HCT116 (cell line): Measurements from ENCODE around the gene PTS. TPM values are rescaled to one million over a fixed set of nuclear protein-coding genes. Genes with fewer than 3 reads are reported as not detected.

ENCODE experiments used
- ATAC-seq: fragments of 200-7000 bp; cut with Tn5 transposase; 2 replicates; pipeline ENCODE4 v1.9.1; 2020; ENCODE audit warnings: mild to moderate bottlenecking, moderate library complexity
- BruUV-seq: library from RNA; stranded (reverse); fragments of 400-500 nt; replicated peaks from 2 replicates; lab custom pipeline; 2021; lab: Mats Ljungman, UMichigan
- CTCF ChIA-PET: fragments of 300-600 bp; sonication (Branson Sonifier 250); formaldehyde crosslinking; loops from one replicate; lab custom pipeline; 2021; ENCODE audit warnings: antibody characterized with exemption; lab: Charles Lee
- POLR2A ChIA-PET: fragments of 300-600, 350-600 bp; sonication (Branson Sonifier 250); formaldehyde crosslinking; loops from one replicate; lab custom pipeline; 2021; ENCODE audit warnings: antibody characterized with exemption; lab: Charles Lee
- RAD21 ChIA-PET, 2 experiments: fragments of 300-600 bp; sonication (Branson Sonifier 250); formaldehyde crosslinking; loops; one replicate each; lab custom pipeline; 2023; ENCODE audit warnings: low total read pairs in 2 of 2; ENCODE audit not compliant: uncharacterized antibody in 2 of 2, unreplicated experiment in 2 of 2, low non-redundant PET in 1 of 2; lab: Charles Lee
- DNase-seq: peaks from one replicate; pipeline ENCODE4 v3.0.0-alpha.2; 2010; ENCODE audit warnings: low read depth, low spot score
- H2AFZ ChIP-seq: fragments of 200-600 bp; shearing (Covaris generic), sonication (generic); 2 replicates; pipeline ENCODE4 v1.6.1; 2017; ENCODE audit warnings: low read depth, mixed run types, mixed read lengths, antibody characterized with exemption, low read length; ENCODE audit not compliant: poor library complexity, severe bottlenecking
- H3K27ac ChIP-seq: 2 replicates; pipeline ENCODE4 v1.5.1; 2012; ENCODE audit warnings: low read depth, low read length
- H3K27me3 ChIP-seq: fragments of 200-600 bp; sonication (generic); 2 replicates; pipeline ENCODE4 v1.6.1; 2016; ENCODE audit warnings: mixed run types, low read length, mixed read lengths; ENCODE audit not compliant: insufficient read depth
- H3K36me3 ChIP-seq, 2 experiments: fragments of 200-500 bp in 1 of 2; fragments of 200-600 bp in 1 of 2; sonication (Bioruptor generic) in 1 of 2; sonication (generic) in 1 of 2; 2 replicates each; pipeline versions ENCODE4 v1.5.1 to v1.6.1; 2014 to 2016; ENCODE audit warnings: low read length in 2 of 2, inconsistent platforms in 1 of 2, mixed read lengths in 1 of 2, mixed run types in 1 of 2; ENCODE audit not compliant: insufficient read depth in 2 of 2, control insufficient read depth in 1 of 2
- H3K4me1 ChIP-seq, 2 experiments: fragments of 200-600 bp in 1 of 2; sonication (generic) in 1 of 2; 2 replicates each; pipeline versions ENCODE4 v1.5.1 to v1.6.1; 2012 to 2017; ENCODE audit warnings: low read length in 2 of 2, inconsistent platforms in 1 of 2, mild to moderate bottlenecking in 1 of 2, mixed read lengths in 1 of 2, mixed run types in 1 of 2, moderate library complexity in 1 of 2; ENCODE audit not compliant: insufficient read depth in 2 of 2, control insufficient read depth in 1 of 2
- H3K4me2 ChIP-seq: fragments of 200-600 bp; sonication (generic); 2 replicates; pipeline ENCODE4 v1.6.1; 2017; ENCODE audit warnings: mixed run types, low read length, mixed read lengths
- H3K4me3 ChIP-seq, 2 experiments: fragments of 200-600 bp in 1 of 2; sonication (generic) in 1 of 2; replicated peaks in 1 of 2; 2 replicates each; pipeline ENCODE4 v1.5.1; 2011 to 2016; ENCODE audit warnings: low read length in 2 of 2, control low read depth in 1 of 2, low read depth in 1 of 2, mild to moderate bottlenecking in 1 of 2, mixed read lengths in 1 of 2, mixed run types in 1 of 2
- H3K79me2 ChIP-seq: fragments of 200-600 bp; sonication (generic); 2 replicates; pipeline ENCODE4 v1.6.1; 2017; ENCODE audit warnings: mild to moderate bottlenecking, mixed run types, low read length, moderate library complexity, mixed read lengths; ENCODE audit not compliant: insufficient read depth
- H3K9ac ChIP-seq: fragments of 200-600 bp; sonication (generic); 2 replicates; pipeline ENCODE4 v1.6.1; 2016; ENCODE audit warnings: low read length, mixed read lengths
- H3K9me2 ChIP-seq: fragments of 200-600 bp; sonication (generic), shearing (Covaris generic); 2 replicates; pipeline ENCODE4 v1.6.1; 2017; ENCODE audit warnings: mixed run types, mild to moderate bottlenecking, moderate library complexity; ENCODE audit not compliant: insufficient read depth
- H3K9me3 ChIP-seq, 2 experiments: fragments of 200-500 bp in 1 of 2; fragments of 200-600 bp in 1 of 2; sonication (Bioruptor generic) in 1 of 2; sonication (generic) in 1 of 2; 2 replicates each; pipeline ENCODE4 v1.6.1; 2014 to 2017; ENCODE audit warnings: low read length in 2 of 2, mixed read lengths in 2 of 2, inconsistent platforms in 1 of 2, low read depth in 1 of 2, mild to moderate bottlenecking in 1 of 2, mixed run types in 1 of 2, moderate library complexity in 1 of 2; ENCODE audit not compliant: control insufficient read depth in 1 of 2, insufficient read depth in 1 of 2
- H4K20me1 ChIP-seq: fragments of 200-600 bp; sonication (generic), shearing (Covaris generic); 2 replicates; pipeline ENCODE4 v1.6.1; 2017; ENCODE audit warnings: mixed run types, mild to moderate bottlenecking, moderate library complexity; ENCODE audit not compliant: insufficient read depth
- CBX3 ChIP-seq: IDR thresholded peaks from 2 replicates; pipeline ENCODE4 v1.6.1; 2012; ENCODE audit warnings: low read depth
- CEBPB ChIP-seq: IDR thresholded peaks from 2 replicates; pipeline ENCODE4 v1.6.1; 2012; ENCODE audit warnings: low read depth
- EGR1 ChIP-seq: IDR thresholded peaks from 2 replicates; pipeline ENCODE4 v1.6.1; 2012; ENCODE audit warnings: low read depth
- ELF1 ChIP-seq: IDR thresholded peaks from 2 replicates; pipeline ENCODE4 v1.6.1; 2012; ENCODE audit warnings: low read depth, borderline replicate concordance
- FOSL1 ChIP-seq: IDR thresholded peaks from 2 replicates; pipeline ENCODE4 v1.6.1; 2012; ENCODE audit warnings: low read depth
- JUND ChIP-seq: IDR thresholded peaks from 2 replicates; pipeline ENCODE4 v1.6.1; 2012
- POLR2A ChIP-seq: IDR thresholded peaks from 2 replicates; pipeline ENCODE4 v1.7.0; 2011; ENCODE audit warnings: borderline replicate concordance; ENCODE audit not compliant: insufficient read depth, insufficient read length; ENCODE audit errors: extremely low read depth
- POLR2AphosphoS5 ChIP-seq: IDR thresholded peaks from 2 replicates; pipeline ENCODE4 v1.6.1; 2011; ENCODE audit warnings: mild to moderate bottlenecking, low read depth, low read length, moderate library complexity
- SP1 ChIP-seq: IDR thresholded peaks from 2 replicates; pipeline ENCODE4 v1.6.1; 2012; ENCODE audit warnings: low read depth
- YY1 ChIP-seq: IDR thresholded peaks from 2 replicates; pipeline ENCODE4 v1.6.1; 2011; ENCODE audit warnings: low read length, low read depth, moderate library complexity, mild to moderate bottlenecking; ENCODE audit not compliant: insufficient replicate concordance; ENCODE audit errors: extremely low read depth
- ZFX ChIP-seq: fragments of 450-650 bp; IDR thresholded peaks from 2 replicates; pipeline ENCODE4 v1.6.1; 2017
- ZNF274 ChIP-seq: fragments of 200-500 bp; sonication (Bioruptor generic); IDR thresholded peaks from 2 replicates; pipeline ENCODE4 v1.6.1; 2014; ENCODE audit warnings: mild to moderate bottlenecking, low read depth, low read length, inconsistent platforms
- intact Hi-C: fragments of 100-400 bp; cut with micrococcal nuclease; formaldehyde crosslinking; loops from 2 replicates; pipeline ENCODE4 v1.10.0; 2022
- total RNA-seq: library from RNA; stranded (reverse); gene quantifications from one replicate; pipeline ENCODE4 v1.2.1, GENCODE V29; 2021; ENCODE audit not compliant: unreplicated experiment
- TF ChIP-seq, protein P1 (sequence below), 3 experiments: fragments of 200-600 bp in 1 of 3; sonication (generic) in 1 of 3; IDR thresholded peaks in 2 of 3; conservative IDR thresholded peaks in 1 of 3; 2 replicates each; pipeline ENCODE4 v1.5.1; 2012 to 2017; ENCODE audit warnings: low read depth in 2 of 3, low read length in 2 of 3, antibody characterized with exemption in 1 of 3, borderline replicate concordance in 1 of 3, control low read depth in 1 of 3, mild to moderate bottlenecking in 1 of 3, mixed read lengths in 1 of 3, mixed run types in 1 of 3, moderate library complexity in 1 of 3; ENCODE audit not compliant: insufficient read depth in 1 of 3
- TF ChIP-seq, protein P2 (sequence below): IDR thresholded peaks from 2 replicates; pipeline ENCODE4 v1.6.1; 2012
- TF ChIP-seq, protein P3 (sequence below): IDR thresholded peaks from 2 replicates; pipeline ENCODE4 v1.6.1; 2011; ENCODE audit warnings: mild to moderate bottlenecking, low read length, moderate library complexity; ENCODE audit not compliant: insufficient replicate concordance; ENCODE audit errors: extremely low read depth
- TF ChIP-seq, protein P4 (sequence below): IDR thresholded peaks from 2 replicates; pipeline ENCODE4 v1.6.1; 2012; ENCODE audit warnings: low read depth

The PTS gene
- total RNA-seq, 1 experiment from 2014 or later: 45.7 TPM

DNA sequence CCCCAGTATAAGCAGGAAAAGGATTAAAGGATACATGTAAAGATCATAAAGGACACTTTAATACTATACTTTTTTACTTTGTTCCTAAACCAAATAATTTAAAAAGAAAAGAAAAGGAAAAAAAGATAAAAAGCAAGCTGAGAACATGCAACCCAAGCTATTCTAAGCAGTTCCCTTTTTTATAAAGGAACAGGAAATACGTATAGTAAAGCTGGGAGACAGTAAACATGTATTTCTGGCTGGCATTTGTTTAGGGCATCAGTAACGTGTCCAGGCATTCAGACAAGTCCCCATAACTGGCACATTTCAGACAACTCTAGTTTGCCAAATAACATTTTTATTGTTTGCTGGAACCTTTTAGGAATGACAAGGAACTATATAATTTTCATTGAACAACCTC lies 26.0 kb upstream of the PTS start:
- ATAC-seq: no peak
- no peak overlapping the region for H2AFZ ChIP-seq
- H4K20me1 ChIP-seq: no peaks in the 10 kb centered on the region
- no peak overlapping the region for H3K9ac ChIP-seq
- RAD21 ChIA-PET: no interaction called here
- H3K4me3 ChIP-seq: no peak overlapping the region
- POLR2A ChIA-PET: no interaction called here
- no peaks in the 10 kb centered on the region for H3K4me1 ChIP-seq
- no peak overlapping the region for H3K4me2 ChIP-seq
- no peak overlapping the region for H3K27ac ChIP-seq
- CTCF ChIA-PET: interaction anchor here (1.1 kb wide), 1 partner anchor 21 kb away, joined by 3 read pairs; no protein-coding TSS in a partner anchor
- H3K79me2 ChIP-seq: no peaks in the 10 kb centered on the region
- H3K36me3 ChIP-seq: no peaks in the 10 kb centered on the region
- BruUV-seq: no TSS peak
- H3K9me2 ChIP-seq: no peaks in the 10 kb centered on the region
- no peaks in the 10 kb centered on the region for H3K9me3 ChIP-seq
- no peaks in the 10 kb centered on the region for H3K27me3 ChIP-seq
- TF ChIP-seq, protein P1, sequence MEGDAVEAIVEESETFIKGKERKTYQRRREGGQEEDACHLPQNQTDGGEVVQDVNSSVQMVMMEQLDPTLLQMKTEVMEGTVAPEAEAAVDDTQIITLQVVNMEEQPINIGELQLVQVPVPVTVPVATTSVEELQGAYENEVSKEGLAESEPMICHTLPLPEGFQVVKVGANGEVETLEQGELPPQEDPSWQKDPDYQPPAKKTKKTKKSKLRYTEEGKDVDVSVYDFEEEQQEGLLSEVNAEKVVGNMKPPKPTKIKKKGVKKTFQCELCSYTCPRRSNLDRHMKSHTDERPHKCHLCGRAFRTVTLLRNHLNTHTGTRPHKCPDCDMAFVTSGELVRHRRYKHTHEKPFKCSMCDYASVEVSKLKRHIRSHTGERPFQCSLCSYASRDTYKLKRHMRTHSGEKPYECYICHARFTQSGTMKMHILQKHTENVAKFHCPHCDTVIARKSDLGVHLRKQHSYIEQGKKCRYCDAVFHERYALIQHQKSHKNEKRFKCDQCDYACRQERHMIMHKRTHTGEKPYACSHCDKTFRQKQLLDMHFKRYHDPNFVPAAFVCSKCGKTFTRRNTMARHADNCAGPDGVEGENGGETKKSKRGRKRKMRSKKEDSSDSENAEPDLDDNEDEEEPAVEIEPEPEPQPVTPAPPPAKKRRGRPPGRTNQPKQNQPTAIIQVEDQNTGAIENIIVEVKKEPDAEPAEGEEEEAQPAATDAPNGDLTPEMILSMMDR (IDR thresholded peaks at IDR 0.05 in 2 of 3, conservative IDR thresholded peaks at IDR 0.05 in 1 of 3; ENCODE audit: borderline replicate concordance in 1 of 3, insufficient read depth in 1 of 3, low read depth in 2 of 3, low read length in 2 of 3): no peak
- TF ChIP-seq EGR1: no peak
- no peak for TF ChIP-seq FOSL1
- no peak for TF ChIP-seq ZNF274
- no peak for TF ChIP-seq YY1
- TF ChIP-seq JUND: no peak
- TF ChIP-seq, protein P2, sequence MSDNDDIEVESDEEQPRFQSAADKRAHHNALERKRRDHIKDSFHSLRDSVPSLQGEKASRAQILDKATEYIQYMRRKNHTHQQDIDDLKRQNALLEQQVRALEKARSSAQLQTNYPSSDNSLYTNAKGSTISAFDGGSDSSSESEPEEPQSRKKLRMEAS: no peak
- TF ChIP-seq POLR2A: no peak
- TF ChIP-seq ZFX: no peak
- no peak for TF ChIP-seq SP1
- no peak for TF ChIP-seq ELF1
- no peak for TF ChIP-seq POLR2AphosphoS5
- no peak for TF ChIP-seq CEBPB
- TF ChIP-seq, protein P3, sequence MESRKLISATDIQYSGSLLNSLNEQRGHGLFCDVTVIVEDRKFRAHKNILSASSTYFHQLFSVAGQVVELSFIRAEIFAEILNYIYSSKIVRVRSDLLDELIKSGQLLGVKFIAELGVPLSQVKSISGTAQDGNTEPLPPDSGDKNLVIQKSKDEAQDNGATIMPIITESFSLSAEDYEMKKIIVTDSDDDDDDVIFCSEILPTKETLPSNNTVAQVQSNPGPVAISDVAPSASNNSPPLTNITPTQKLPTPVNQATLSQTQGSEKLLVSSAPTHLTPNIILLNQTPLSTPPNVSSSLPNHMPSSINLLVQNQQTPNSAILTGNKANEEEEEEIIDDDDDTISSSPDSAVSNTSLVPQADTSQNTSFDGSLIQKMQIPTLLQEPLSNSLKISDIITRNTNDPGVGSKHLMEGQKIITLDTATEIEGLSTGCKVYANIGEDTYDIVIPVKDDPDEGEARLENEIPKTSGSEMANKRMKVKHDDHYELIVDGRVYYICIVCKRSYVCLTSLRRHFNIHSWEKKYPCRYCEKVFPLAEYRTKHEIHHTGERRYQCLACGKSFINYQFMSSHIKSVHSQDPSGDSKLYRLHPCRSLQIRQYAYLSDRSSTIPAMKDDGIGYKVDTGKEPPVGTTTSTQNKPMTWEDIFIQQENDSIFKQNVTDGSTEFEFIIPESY: no peak
- no peak for TF ChIP-seq CBX3
- TF ChIP-seq, protein P4, sequence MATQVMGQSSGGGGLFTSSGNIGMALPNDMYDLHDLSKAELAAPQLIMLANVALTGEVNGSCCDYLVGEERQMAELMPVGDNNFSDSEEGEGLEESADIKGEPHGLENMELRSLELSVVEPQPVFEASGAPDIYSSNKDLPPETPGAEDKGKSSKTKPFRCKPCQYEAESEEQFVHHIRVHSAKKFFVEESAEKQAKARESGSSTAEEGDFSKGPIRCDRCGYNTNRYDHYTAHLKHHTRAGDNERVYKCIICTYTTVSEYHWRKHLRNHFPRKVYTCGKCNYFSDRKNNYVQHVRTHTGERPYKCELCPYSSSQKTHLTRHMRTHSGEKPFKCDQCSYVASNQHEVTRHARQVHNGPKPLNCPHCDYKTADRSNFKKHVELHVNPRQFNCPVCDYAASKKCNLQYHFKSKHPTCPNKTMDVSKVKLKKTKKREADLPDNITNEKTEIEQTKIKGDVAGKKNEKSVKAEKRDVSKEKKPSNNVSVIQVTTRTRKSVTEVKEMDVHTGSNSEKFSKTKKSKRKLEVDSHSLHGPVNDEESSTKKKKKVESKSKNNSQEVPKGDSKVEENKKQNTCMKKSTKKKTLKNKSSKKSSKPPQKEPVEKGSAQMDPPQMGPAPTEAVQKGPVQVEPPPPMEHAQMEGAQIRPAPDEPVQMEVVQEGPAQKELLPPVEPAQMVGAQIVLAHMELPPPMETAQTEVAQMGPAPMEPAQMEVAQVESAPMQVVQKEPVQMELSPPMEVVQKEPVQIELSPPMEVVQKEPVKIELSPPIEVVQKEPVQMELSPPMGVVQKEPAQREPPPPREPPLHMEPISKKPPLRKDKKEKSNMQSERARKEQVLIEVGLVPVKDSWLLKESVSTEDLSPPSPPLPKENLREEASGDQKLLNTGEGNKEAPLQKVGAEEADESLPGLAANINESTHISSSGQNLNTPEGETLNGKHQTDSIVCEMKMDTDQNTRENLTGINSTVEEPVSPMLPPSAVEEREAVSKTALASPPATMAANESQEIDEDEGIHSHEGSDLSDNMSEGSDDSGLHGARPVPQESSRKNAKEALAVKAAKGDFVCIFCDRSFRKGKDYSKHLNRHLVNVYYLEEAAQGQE: no peak
- intact Hi-C loops: no loop called here
- DNase-seq: no peak
